ENCODE data around the gene KLHL29.

DNA sequence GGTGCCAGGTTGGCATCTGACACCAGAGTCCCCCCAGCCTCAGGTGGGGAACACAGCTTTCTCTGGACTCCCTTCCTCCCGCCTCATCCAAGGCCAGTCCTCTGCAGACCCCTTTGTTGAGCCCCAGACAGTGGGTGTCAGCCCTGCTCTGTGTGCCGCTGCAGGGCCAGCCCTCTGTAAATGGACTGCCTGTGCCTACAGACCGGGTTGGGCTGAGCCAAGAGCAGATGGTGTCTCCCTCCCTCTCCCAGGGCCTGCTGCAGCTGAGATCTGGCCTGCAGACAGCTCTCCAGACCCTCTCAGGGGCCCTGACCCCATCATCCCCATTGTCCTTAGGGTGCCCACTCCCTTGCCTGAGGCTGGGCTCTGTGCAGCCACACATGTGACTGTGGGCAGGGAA, 160.8 kb downstream of the KLHL29 start:
- TF ChIP-seq, protein P1, sequence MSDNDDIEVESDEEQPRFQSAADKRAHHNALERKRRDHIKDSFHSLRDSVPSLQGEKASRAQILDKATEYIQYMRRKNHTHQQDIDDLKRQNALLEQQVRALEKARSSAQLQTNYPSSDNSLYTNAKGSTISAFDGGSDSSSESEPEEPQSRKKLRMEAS (IDR thresholded peaks at IDR 0.05; ENCODE audit: low read depth, low read length) = no peak
- no peak for TF ChIP-seq MYC (IDR thresholded peaks at IDR 0.05; ENCODE audit: low read depth, low read length)
- no peak for TF ChIP-seq CTCF (IDR thresholded peaks at IDR 0.05; ENCODE audit: low read depth, low read length)

All from NB4 (cell line).